Measurements from ENCODE around the gene LPP.

LPP gene

DNA sequence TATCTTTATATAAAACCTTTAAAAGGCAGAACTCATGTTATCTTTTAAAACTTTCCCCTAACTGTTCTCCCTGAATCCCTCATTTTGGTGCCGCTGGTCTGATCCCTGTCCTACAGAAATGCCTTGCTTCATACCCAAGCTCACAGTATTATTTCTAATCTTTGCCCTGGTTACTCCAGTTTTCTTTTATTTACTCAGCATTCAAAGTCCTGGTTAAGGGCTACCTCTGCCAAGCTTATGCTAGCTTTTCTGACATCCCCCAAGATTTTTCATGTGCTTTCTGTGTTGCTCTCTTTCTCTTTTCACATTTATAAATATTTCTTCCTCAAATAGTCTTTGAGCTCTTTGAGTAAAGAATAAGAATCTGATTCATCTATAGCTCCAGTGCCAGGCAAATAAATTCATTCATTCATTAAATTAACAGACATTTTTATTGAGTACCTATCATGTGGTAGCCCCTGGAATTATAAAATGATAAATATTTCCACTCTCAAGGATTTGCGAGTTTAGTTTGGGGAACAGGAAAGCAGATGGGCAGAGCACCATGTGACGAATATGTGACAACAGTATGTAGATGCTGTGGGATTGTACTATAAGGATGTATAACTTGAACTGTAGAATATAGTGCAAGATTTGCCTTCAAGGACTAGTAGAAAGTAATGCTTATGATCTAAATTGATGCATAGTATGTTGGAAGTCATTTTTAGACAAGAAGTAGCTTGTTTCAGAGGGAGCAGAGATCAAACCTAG, 247.5 kb downstream of the LPP start:
- Histone ChIP-seq H3K36me3 (ENCODE audit: control insufficient read depth, insufficient read depth, low read length, severe bottlenecking) (peaks cover 5% of the 10 kb centered on the region), H3K27me3 (replicated peaks; ENCODE audit: control insufficient read depth, insufficient read depth, low read length) (no peaks in the 10 kb centered on the region)

DNA sequence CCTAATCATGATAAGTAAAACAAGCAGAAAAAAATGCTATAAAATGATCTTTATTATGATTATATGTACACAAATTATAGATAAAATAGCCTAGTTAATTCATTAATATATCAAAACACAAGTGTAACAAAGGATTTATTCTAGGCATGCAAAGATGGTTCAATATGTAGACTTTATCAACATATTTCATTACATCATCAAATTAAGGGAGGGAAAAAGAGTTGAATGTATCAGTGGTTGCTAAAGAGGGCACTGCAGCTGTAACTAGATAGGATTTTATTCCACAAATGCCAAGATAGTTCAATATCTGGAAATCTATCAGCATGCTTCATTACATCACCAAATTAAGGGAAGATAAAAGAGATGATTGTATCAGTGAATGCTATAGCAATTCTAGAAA, 248.3 kb downstream of the LPP start:
- H3K36me3 ChIP-seq (ENCODE audit: control insufficient read depth, insufficient read depth, low read length, severe bottlenecking): peaks cover 13% of the 10 kb centered on the region
- H3K9me3 ChIP-seq (ENCODE audit: control insufficient read depth, low read length): no peaks in the 10 kb centered on the region
- H3K27me3 ChIP-seq (replicated peaks; ENCODE audit: control insufficient read depth, insufficient read depth, low read length): no peaks in the 10 kb centered on the region
- DNase-seq (ENCODE audit: low read depth): no peak
- no peak overlapping the region for H3K9ac ChIP-seq (ENCODE audit: low read length)
- H3K4me3 ChIP-seq (ENCODE audit: low read length): no peak overlapping the region
- peaks cover 15% of the 10 kb centered on the region for H3K4me1 ChIP-seq (ENCODE audit: control insufficient read depth, insufficient read depth, low read length)

More for the DNA sequence above, 247.5 kb downstream of the LPP start:
- H3K4me1 ChIP-seq (ENCODE audit: control insufficient read depth, insufficient read depth, low read length): peaks cover 23% of the 10 kb centered on the region
- no peak overlapping the region for H3K9ac ChIP-seq (ENCODE audit: low read length)
- no peak overlapping the region for H3K4me3 ChIP-seq (ENCODE audit: low read length)
- H3K9me3 ChIP-seq (ENCODE audit: control insufficient read depth, low read length): no peaks in the 10 kb centered on the region
- no peak for DNase-seq (ENCODE audit: low read depth)

DNA sequence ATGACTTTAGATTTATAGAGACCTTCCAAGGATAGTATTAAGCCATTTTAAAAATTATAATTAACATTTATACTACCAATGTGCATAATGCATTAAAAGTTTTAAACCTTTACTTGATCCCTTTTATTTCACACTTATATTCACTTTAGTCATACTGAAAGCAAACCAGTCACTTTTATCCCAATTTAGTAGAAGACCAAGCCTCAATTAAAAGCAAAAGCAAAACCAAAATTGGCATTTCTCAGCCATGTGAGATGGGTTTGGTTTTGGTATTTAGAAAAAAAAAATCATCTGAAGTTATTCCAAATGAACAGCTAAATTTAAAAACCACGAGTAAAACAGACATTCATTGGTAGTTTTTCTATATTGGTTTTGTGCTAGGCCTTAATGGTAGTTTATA, 249.4 kb downstream of the LPP start:
- DNase-seq (ENCODE audit: low read depth): no peak
- Histone ChIP-seq H3K4me1 (ENCODE audit: control insufficient read depth, insufficient read depth, low read length) (peaks cover 6% of the 10 kb centered on the region), H3K9me3 (ENCODE audit: control insufficient read depth, low read length) (no peaks in the 10 kb centered on the region), H3K9ac (ENCODE audit: low read length) (no peak overlapping the region), H3K27me3 (replicated peaks; ENCODE audit: control insufficient read depth, insufficient read depth, low read length) (no peaks in the 10 kb centered on the region), H3K4me3 (ENCODE audit: low read length) (no peak overlapping the region), H3K36me3 (ENCODE audit: control insufficient read depth, insufficient read depth, low read length, severe bottlenecking) (peaks cover 20% of the 10 kb centered on the region)

DNA sequence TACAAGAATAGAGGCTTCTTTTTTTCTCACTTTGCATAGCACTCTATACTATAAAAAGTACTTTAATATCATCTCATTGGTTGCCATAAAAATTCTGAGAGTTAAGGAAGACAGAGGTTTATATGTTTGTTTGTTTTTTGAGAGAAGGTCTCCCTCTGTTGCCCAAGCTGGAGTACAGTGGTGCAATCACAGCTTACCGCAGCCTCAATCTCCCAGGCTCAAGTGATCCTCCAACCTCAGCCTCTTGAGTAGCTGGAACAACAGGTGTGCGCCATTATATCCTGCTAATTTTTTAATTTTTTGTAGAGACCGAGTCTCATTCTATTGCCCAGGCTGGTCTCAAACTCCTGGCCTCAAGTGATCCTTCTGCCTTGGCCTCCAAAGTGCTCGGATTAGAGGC, 250.2 kb downstream of the LPP start:
- Histone ChIP-seq H3K9ac (ENCODE audit: low read length) (no peak overlapping the region), H3K27me3 (replicated peaks; ENCODE audit: control insufficient read depth, insufficient read depth, low read length) (no peaks in the 10 kb centered on the region), H3K4me3 (ENCODE audit: low read length) (no peak overlapping the region), H3K36me3 (ENCODE audit: control insufficient read depth, insufficient read depth, low read length, severe bottlenecking) (peaks cover 25% of the 10 kb centered on the region), H3K9me3 (ENCODE audit: control insufficient read depth, low read length) (no peaks in the 10 kb centered on the region), H3K4me1 (ENCODE audit: control insufficient read depth, insufficient read depth, low read length) (peaks cover 6% of the 10 kb centered on the region)
- DNase-seq (ENCODE audit: low read depth): no peak

DNA sequence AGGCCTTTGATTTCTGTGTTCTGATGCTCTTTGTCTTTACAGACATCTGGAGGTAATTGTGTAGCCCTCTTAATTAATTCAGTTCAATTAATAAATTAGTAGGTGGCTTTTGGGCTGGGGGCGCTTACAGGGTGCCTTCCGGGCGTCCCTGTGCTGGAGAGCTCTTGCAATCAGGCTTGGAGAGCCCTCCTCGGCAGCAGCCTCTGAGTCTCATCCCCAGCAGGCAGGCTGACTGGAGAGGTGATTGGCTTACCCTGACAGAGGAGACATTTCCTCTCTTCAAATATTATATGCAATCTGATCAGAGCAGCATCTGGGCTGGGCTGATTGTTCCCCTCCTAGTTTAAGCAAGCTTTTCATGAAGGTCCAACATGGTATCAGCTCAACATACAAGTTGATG, 250.7 kb downstream of the LPP start:
- peaks cover 25% of the 10 kb centered on the region for H3K36me3 ChIP-seq (ENCODE audit: control insufficient read depth, insufficient read depth, low read length, severe bottlenecking)
- H3K9me3 ChIP-seq (ENCODE audit: control insufficient read depth, low read length): no peaks in the 10 kb centered on the region
- peaks cover 6% of the 10 kb centered on the region for H3K4me1 ChIP-seq (ENCODE audit: control insufficient read depth, insufficient read depth, low read length)
- no peak for DNase-seq (ENCODE audit: low read depth)
- H3K9ac ChIP-seq (ENCODE audit: low read length): no peak overlapping the region
- no peak overlapping the region for H3K4me3 ChIP-seq (ENCODE audit: low read length)
- no peaks in the 10 kb centered on the region for H3K27me3 ChIP-seq (replicated peaks; ENCODE audit: control insufficient read depth, insufficient read depth, low read length)

DNA sequence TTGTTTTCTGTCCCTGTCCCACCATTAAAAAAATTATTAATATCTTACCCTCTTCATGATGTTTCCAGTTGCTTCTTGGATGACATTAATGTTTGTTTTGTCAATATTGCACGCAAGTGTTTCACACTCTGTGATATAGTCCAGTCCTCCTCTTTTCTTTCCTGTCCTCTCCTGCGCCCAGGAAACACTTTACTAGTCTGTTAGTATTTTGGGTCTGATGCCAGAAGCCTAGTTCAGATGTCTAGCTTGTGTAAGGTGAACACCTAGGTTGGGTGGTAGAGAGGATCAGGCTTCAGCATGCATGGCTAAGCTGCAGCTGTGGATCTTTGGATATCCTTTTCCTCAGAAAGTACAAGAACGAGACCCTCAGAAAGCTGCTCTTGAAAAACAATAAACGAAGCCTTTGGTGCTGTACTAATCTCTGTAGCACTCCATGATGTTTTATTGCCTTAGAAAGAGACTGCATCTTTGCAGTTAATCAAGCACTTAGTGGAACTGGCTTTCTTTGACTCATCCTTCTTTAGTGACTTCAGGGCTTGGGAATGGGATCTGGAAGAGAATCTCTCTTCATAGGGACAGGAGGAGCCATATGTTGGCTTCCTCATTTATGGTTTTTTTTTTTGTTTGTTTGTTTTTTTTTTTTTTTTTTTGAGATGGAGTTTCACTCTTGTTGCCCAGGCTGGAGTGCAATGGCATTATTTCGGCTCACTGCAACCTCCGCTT, 253.4 kb downstream of the LPP start:
- Histone ChIP-seq H3K9ac (ENCODE audit: low read length) (no peak overlapping the region), H3K4me3 (ENCODE audit: low read length) (no peak overlapping the region)
- DNase-seq (ENCODE audit: low read depth): no peak

DNA sequence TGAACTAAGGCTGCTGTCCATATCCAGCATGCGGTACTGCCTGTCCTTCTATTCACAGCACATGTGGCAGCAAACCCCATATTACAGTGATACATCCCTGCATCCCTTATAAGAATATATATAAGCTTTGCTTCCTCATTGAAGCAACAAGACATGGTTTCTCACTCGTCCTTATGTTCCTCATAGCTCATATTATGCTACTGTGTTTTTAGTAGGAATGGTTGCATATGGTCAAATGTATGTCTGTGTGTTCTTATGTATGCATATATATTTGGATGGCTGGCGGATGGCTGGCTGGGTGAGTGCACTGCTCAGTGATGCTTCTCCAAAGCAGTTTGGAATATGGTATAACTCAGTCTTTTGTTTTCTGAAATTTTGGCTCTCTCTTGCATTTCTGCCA, 254.9 kb downstream of the LPP start:
- Histone ChIP-seq H3K27me3 (replicated peaks; ENCODE audit: control insufficient read depth, insufficient read depth, low read length) (no peaks in the 10 kb centered on the region), H3K9me3 (ENCODE audit: control insufficient read depth, low read length) (no peaks in the 10 kb centered on the region), H3K36me3 (ENCODE audit: control insufficient read depth, insufficient read depth, low read length, severe bottlenecking) (peaks cover 25% of the 10 kb centered on the region), H3K4me1 (ENCODE audit: control insufficient read depth, insufficient read depth, low read length) (no peaks in the 10 kb centered on the region), H3K4me3 (ENCODE audit: low read length) (no peak overlapping the region), H3K9ac (ENCODE audit: low read length) (no peak overlapping the region)
- DNase-seq (ENCODE audit: low read depth): no peak

More for the DNA sequence above, 253.4 kb downstream of the LPP start:
- Histone ChIP-seq H3K4me1 (ENCODE audit: control insufficient read depth, insufficient read depth, low read length) (no peaks in the 10 kb centered on the region), H3K27me3 (replicated peaks; ENCODE audit: control insufficient read depth, insufficient read depth, low read length) (no peaks in the 10 kb centered on the region), H3K9me3 (ENCODE audit: control insufficient read depth, low read length) (no peaks in the 10 kb centered on the region), H3K36me3 (ENCODE audit: control insufficient read depth, insufficient read depth, low read length, severe bottlenecking) (peaks cover 25% of the 10 kb centered on the region)

DNA sequence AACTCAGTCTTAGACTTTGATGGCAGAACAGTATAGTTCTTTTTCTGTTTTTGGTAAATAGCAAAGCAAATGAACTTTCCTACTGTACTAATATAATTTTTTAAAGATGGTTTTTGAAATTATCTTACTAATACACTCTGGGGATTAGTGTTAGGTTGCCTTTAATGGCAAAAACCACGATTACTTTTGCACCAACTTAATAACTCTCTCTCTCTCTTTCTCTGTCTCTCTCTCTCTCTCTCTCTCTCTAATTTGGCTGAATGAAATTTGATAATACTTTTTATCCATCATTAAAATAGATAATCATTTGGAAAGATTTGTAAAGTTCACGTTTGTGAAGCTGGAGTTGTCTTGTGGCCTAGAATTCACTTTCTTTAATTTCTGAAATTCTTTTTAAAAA, 257.8 kb downstream of the LPP start:
- no peak for DNase-seq (ENCODE audit: low read depth)
- Histone ChIP-seq H3K36me3 (ENCODE audit: control insufficient read depth, insufficient read depth, low read length, severe bottlenecking) (peaks cover 17% of the 10 kb centered on the region), H3K9ac (ENCODE audit: low read length) (no peak overlapping the region), H3K9me3 (ENCODE audit: control insufficient read depth, low read length) (no peaks in the 10 kb centered on the region), H3K27me3 (replicated peaks; ENCODE audit: control insufficient read depth, insufficient read depth, low read length) (no peaks in the 10 kb centered on the region), H3K4me1 (ENCODE audit: control insufficient read depth, insufficient read depth, low read length) (no peaks in the 10 kb centered on the region), H3K4me3 (ENCODE audit: low read length) (no peak overlapping the region)

DNA sequence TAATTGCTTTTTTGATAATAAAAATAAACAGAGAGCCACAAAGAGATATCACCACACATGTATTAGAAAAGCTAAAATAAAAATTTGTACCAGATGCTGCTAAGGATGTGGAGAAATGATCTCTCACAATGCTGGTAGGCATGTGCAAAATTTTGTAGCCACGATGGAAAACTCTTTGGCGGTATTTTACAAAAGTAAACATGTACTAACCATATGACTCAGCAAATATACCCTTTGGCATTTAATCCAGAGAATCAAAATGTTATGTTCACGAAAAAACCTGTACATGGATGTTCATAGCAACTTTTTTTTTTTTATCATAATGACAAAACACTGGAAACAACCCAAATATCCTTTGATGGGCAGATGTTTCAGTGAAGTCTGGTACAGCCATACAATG, 261.2 kb downstream of the LPP start:
- H3K9ac ChIP-seq (ENCODE audit: low read length): no peak overlapping the region
- no peaks in the 10 kb centered on the region for H3K27me3 ChIP-seq (replicated peaks; ENCODE audit: control insufficient read depth, insufficient read depth, low read length)
- H3K9me3 ChIP-seq (ENCODE audit: control insufficient read depth, low read length): peaks cover 11% of the 10 kb centered on the region
- H3K4me1 ChIP-seq (ENCODE audit: control insufficient read depth, insufficient read depth, low read length): peaks cover 7% of the 10 kb centered on the region
- peak; percentile 51 for DNase-seq (ENCODE audit: low read depth)
- H3K4me3 ChIP-seq (ENCODE audit: low read length): no peak overlapping the region
- peaks cover 3% of the 10 kb centered on the region for H3K36me3 ChIP-seq (ENCODE audit: control insufficient read depth, insufficient read depth, low read length, severe bottlenecking)

DNA sequence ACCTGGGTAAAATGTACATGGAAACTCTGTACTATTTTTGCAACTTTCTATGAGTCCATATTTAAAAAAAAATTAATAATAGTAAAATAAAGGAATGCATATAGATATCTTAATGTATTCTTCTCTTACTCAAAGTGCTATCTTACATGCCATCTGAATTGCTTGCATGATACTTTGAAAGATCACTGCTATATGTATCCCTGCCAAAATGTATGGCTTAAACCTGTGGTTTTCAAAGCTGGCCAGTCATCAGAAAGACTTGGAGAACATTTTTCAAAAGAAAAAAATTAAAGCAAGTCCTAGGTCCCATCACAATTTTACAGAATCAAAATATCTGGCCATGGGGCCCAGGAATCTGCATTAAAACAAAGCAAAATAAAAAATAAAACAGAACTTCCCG, 262.1 kb downstream of the LPP start:
- Histone ChIP-seq H3K4me1 (ENCODE audit: control insufficient read depth, insufficient read depth, low read length) (peaks cover 14% of the 10 kb centered on the region), H3K4me3 (ENCODE audit: low read length) (no peak overlapping the region), H3K36me3 (ENCODE audit: control insufficient read depth, insufficient read depth, low read length, severe bottlenecking) (peaks cover 3% of the 10 kb centered on the region), H3K9ac (ENCODE audit: low read length) (no peak overlapping the region), H3K9me3 (ENCODE audit: control insufficient read depth, low read length) (peaks cover 11% of the 10 kb centered on the region), H3K27me3 (replicated peaks; ENCODE audit: control insufficient read depth, insufficient read depth, low read length) (no peaks in the 10 kb centered on the region)
- peak; percentile 49 for DNase-seq (ENCODE audit: low read depth)

DNA sequence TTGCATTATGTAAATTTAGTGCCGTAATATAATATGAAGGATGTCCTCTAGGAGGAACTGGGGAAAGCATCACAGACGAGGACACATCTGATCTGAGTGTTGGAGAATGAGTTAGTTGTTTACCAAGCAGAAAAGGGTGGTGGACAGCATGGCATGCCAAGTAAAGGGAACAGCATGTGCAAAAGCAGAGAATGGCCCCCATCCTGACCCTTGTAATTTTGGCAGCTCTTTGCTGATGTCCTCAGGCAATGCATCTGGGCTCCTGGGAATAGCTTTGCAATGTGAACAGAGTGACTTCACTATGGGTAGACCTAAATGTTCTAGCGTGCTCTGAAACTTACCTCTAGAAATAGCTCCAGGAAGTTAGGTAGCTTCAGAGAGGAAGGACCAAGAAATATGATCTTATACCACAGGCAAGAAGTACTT, 263.3 kb downstream of the LPP start:
- Histone ChIP-seq H3K9me3 (ENCODE audit: control insufficient read depth, low read length) (peaks cover 11% of the 10 kb centered on the region), H3K27me3 (replicated peaks; ENCODE audit: control insufficient read depth, insufficient read depth, low read length) (no peaks in the 10 kb centered on the region), H3K4me3 (ENCODE audit: low read length) (no peak overlapping the region), H3K4me1 (ENCODE audit: control insufficient read depth, insufficient read depth, low read length) (peaks cover 26% of the 10 kb centered on the region), H3K36me3 (ENCODE audit: control insufficient read depth, insufficient read depth, low read length, severe bottlenecking) (peaks cover 3% of the 10 kb centered on the region), H3K9ac (ENCODE audit: low read length) (no peak overlapping the region)
- DNase-seq (ENCODE audit: low read depth): peak; percentile 50
